A549 (cell line): ENCODE measurements around the gene VPS52.

Experiments used
- CBX8 ChIP-seq: fragments of 200-600 bp; sonication (generic); IDR thresholded peaks from 2 replicates; pipeline ENCODE4 v1.6.1; 2016
- CEBPB ChIP-seq, 2 experiments: fragments of >200 bp in 1 of 2; sonication (Bioruptor Twin) in 1 of 2; formaldehyde crosslinking in 1 of 2; IDR thresholded peaks; 2 replicates each; pipeline ENCODE4 v1.6.1; 2012 to 2016
- EP300 ChIP-seq, 2 experiments: fragments of >200 bp; sonication (Bioruptor Twin); formaldehyde crosslinking; IDR thresholded peaks; 2 replicates in 1 of 2; 3 replicates in 1 of 2; pipeline ENCODE4 v1.6.1; 2016 to 2017
- HOXB13 ChIP-seq: fragments of 250-450 bp; sonication (Bioruptor Pico); IDR thresholded peaks from 2 replicates; pipeline ENCODE4 v1.5.0; 2020; ENCODE audit warnings: low read depth, mild to moderate bottlenecking, moderate library complexity
- ZFP36 ChIP-seq: fragments of 450-650 bp; IDR thresholded peaks from 2 replicates; pipeline ENCODE4 v1.6.1; 2014; ENCODE audit warnings: borderline replicate concordance; ENCODE audit not compliant: partially characterized antibody
- TF ChIP-seq, protein P1 (sequence below): IDR thresholded peaks from 2 replicates; pipeline ENCODE4 v1.6.1; 2012; ENCODE audit warnings: low read depth, borderline replicate concordance
- TF ChIP-seq, protein P2 (sequence below): fragments of >200 bp; sonication (Bioruptor Twin); formaldehyde crosslinking; IDR thresholded peaks from 3 replicates; pipeline ENCODE4 v1.5.1; 2016
- TF ChIP-seq, protein P3 (sequence below): IDR thresholded peaks from 2 replicates; pipeline ENCODE4 v1.6.1; 2012

DNA sequence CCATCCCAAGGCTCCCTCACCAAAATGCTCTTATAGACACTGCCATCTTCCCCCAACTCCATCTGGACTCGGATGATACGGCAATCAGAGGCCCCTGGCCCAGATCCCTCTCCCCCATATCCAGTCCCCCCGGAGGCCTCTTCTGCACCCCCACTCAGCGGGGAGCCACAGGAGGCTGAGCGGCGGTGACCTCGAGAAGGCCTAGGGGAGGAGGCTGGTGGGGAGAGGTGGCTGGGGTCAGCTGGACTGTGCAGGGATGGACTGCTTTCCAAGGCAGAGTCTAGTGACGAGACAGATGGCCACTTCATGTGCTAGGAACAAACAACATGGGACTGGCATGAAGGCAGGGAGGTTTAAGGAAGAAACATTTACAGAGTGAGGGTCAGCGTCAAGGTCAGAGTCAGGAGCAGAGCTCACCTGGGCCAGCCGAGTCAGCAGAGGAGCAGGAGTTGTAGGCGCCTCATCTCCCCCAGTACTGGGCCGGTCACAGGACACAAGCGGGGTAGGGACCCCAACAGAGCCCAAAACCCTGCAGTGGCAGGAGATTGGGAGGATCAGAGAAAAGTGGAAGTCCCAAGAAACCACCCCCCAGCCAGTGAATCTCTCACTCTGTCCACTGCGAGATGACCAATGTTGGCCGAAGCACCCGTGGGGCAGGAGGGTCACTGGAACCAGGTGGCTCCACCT lies 21.5 kb upstream of the VPS52 start:
- no peak for TF ChIP-seq EP300 (IDR thresholded peaks at IDR 0.05)
- TF ChIP-seq, protein P1, sequence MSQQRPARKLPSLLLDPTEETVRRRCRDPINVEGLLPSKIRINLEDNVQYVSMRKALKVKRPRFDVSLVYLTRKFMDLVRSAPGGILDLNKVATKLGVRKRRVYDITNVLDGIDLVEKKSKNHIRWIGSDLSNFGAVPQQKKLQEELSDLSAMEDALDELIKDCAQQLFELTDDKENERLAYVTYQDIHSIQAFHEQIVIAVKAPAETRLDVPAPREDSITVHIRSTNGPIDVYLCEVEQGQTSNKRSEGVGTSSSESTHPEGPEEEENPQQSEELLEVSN: no peak
- TF ChIP-seq CBX8: no peak
- TF ChIP-seq, protein P2, sequence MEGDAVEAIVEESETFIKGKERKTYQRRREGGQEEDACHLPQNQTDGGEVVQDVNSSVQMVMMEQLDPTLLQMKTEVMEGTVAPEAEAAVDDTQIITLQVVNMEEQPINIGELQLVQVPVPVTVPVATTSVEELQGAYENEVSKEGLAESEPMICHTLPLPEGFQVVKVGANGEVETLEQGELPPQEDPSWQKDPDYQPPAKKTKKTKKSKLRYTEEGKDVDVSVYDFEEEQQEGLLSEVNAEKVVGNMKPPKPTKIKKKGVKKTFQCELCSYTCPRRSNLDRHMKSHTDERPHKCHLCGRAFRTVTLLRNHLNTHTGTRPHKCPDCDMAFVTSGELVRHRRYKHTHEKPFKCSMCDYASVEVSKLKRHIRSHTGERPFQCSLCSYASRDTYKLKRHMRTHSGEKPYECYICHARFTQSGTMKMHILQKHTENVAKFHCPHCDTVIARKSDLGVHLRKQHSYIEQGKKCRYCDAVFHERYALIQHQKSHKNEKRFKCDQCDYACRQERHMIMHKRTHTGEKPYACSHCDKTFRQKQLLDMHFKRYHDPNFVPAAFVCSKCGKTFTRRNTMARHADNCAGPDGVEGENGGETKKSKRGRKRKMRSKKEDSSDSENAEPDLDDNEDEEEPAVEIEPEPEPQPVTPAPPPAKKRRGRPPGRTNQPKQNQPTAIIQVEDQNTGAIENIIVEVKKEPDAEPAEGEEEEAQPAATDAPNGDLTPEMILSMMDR: no peak
- TF ChIP-seq, protein P3, sequence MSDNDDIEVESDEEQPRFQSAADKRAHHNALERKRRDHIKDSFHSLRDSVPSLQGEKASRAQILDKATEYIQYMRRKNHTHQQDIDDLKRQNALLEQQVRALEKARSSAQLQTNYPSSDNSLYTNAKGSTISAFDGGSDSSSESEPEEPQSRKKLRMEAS: no peak
- TF ChIP-seq HOXB13 (CRISPR knock-in tag): no peak
- TF ChIP-seq CEBPB (IDR thresholded peaks at IDR 0.05): no peak
- no peak for TF ChIP-seq ZFP36
